GM20431 (cell line): Measurements from ENCODE around the gene DCBLD1.
"Not testable (repeated sequence)": the region's sequence is repeated elsewhere in the genome, so short reads cannot be mapped to it uniquely, and the experiment has no call there.

Source experiments
- in situ Hi-C: fragments of 300-500 bp; cut with MseI, MboI; formaldehyde crosslinking; loops from one replicate; pipeline ENCODE4 v1.15.0; 2020; ENCODE audit warnings: low sequenced_read_pairs; ENCODE audit not compliant: unreplicated experiment

The DCBLD1 gene

GRCh38 chr6:117468527-117468926 is 13.9 kb upstream of the DCBLD1 start:
- in situ Hi-C loops: not testable (repeated sequence)

GRCh38 chr6:117469356-117469755 is 13.1 kb upstream of the DCBLD1 start:
- in situ Hi-C loops: no loop called here

- in situ Hi-C loops: no loop called here
Observed at GRCh38 chr6:117469791-117470190, 12.7 kb upstream of the DCBLD1 start.

- in situ Hi-C loops: no loop called here
Observed at GRCh38 chr6:117472667-117473066, 9.8 kb upstream of the DCBLD1 start.

GRCh38 chr6:117473401-117473800 is 9.1 kb upstream of the DCBLD1 start:
- in situ Hi-C loops: no loop called here

GRCh38 chr6:117477988-117478852 is 4.3 kb upstream of the DCBLD1 start:
- in situ Hi-C loops: no loop called here

- in situ Hi-C loops: no loop called here
Observed at GRCh38 chr6:117478853-117479231, 3.6 kb upstream of the DCBLD1 start.

- in situ Hi-C loops: no loop called here
Observed at GRCh38 chr6:117480651-117481050, 1.8 kb upstream of the DCBLD1 start.

- in situ Hi-C loops: no loop called here
Observed at GRCh38 chr6:117481278-117481925, 1.1 kb upstream of the DCBLD1 start.

- in situ Hi-C loops: no loop called here
Observed at GRCh38 chr6:117481926-117482239, 591 bp upstream of the DCBLD1 start.

- in situ Hi-C loops: no loop called here
Observed at GRCh38 chr6:117483004-117483644, 650 bp downstream of the DCBLD1 start.

- in situ Hi-C loops: no loop called here
Observed at GRCh38 chr6:117483645-117484016, 1.2 kb downstream of the DCBLD1 start.

GRCh38 chr6:117484052-117484646 is 1.7 kb downstream of the DCBLD1 start:
- in situ Hi-C loops: no loop called here

GRCh38 chr6:117485433-117485832 is 3.0 kb downstream of the DCBLD1 start:
- in situ Hi-C loops: no loop called here

- in situ Hi-C loops: no loop called here
Observed at GRCh38 chr6:117487821-117488220, 5.3 kb downstream of the DCBLD1 start.

GRCh38 chr6:117489003-117489402 is 6.5 kb downstream of the DCBLD1 start:
- in situ Hi-C loops: no loop called here

GRCh38 chr6:117491916-117492315 is 9.4 kb downstream of the DCBLD1 start:
- in situ Hi-C loops: no loop called here

- in situ Hi-C loops: no loop called here
Observed at GRCh38 chr6:117493470-117493869, 11.0 kb downstream of the DCBLD1 start.

- in situ Hi-C loops: no loop called here
Observed at GRCh38 chr6:117494283-117494682, 11.8 kb downstream of the DCBLD1 start.

GRCh38 chr6:117494694-117495318 is 12.3 kb downstream of the DCBLD1 start:
- in situ Hi-C loops: no loop called here
